Measurements from ENCODE around the gene PHTF2.

PHTF2 gene

DNA sequence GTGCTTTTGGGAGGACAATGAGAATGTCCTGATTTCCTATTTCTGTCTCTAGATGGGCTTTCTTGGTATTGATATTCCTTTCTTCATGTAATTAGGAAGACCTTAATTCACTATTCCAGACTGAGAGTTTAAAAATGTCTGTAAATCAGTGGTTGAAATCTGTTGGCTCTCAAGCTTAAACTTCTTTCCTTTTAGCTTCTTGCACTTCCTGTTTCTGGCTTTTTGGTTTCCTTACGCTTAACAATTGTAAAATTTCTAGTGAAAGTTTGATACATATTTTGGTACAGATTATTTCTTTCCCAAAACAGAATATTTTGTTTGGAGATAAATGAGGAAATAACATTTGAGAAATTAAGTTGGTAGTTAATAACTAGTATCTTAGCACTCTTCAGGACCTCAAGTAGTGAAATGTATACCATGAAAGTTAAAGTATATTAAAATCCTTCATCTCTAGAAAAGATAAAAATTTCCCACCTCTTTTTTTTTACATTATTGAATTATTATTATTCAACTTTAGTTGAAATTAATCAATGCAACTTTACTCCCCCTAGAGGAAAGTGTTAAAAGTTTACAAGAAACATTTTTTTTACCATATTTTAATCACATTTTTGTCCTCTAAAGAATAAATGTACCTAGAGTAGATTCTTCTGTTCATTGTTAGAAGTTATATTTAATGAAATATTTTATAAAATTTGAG lies 137.2 kb downstream of the PHTF2 start:
- no peaks in the 10 kb centered on the region for H3K79me2 ChIP-seq (ENCODE audit: control insufficient read depth, insufficient read depth, low read length, poor library complexity)
- H3K14ac ChIP-seq (ENCODE audit: low read length) = no peak overlapping the region
- no peak overlapping the region for H2AFZ ChIP-seq (ENCODE audit: insufficient read depth, low read length, poor library complexity)
- no peaks in the 10 kb centered on the region for H3K9me3 ChIP-seq (ENCODE audit: insufficient read depth, low read depth, low read length)
- no peak overlapping the region for H3K9ac ChIP-seq (ENCODE audit: low read length)
- H3K4me2 ChIP-seq (ENCODE audit: low read length) = no peak overlapping the region
- no peak overlapping the region for H3K4me3 ChIP-seq (ENCODE audit: low read depth, low read length)
- no peak overlapping the region for H3K4ac ChIP-seq (ENCODE audit: low read depth, low read length)
- H3K18ac ChIP-seq (ENCODE audit: low read length) = no peak overlapping the region
- no peak overlapping the region for H2BK12ac ChIP-seq (ENCODE audit: low read length)
- no peaks in the 10 kb centered on the region for H3K27me3 ChIP-seq (ENCODE audit: insufficient read depth, low read length)
- no peak overlapping the region for H4K91ac ChIP-seq (ENCODE audit: low read depth, low read length)
- H4K8ac ChIP-seq (ENCODE audit: low read depth, low read length) = no peak overlapping the region
- H3K79me1 ChIP-seq (ENCODE audit: low read length) = no peaks in the 10 kb centered on the region
- DNase-seq = peak in 1 of 2 donors; percentile 6
- H4K12ac ChIP-seq (ENCODE audit: low read depth, low read length) = no peak overlapping the region
- no peak overlapping the region for H2BK120ac ChIP-seq (ENCODE audit: insufficient read depth, low read length, poor library complexity)
- no peak overlapping the region for H2BK5ac ChIP-seq (ENCODE audit: low read depth, low read length, poor library complexity)
- no peaks in the 10 kb centered on the region for H3K4me1 ChIP-seq (ENCODE audit: control insufficient read depth in 1 of 2, insufficient read depth in 2 of 2, low read length in 2 of 2)
- H2AK5ac ChIP-seq (ENCODE audit: low read length) = no peak overlapping the region
- H3K23ac ChIP-seq (ENCODE audit: low read length) = no peak overlapping the region
- no peak overlapping the region for H3K27ac ChIP-seq (ENCODE audit: low read depth, low read length)
- WGBS (ENCODE audit: extremely low coverage, insufficient coverage, insufficient read length) = no CpG with 5 or more reads among the region's 1 CpG
- no peaks in the 10 kb centered on the region for H3K36me3 ChIP-seq (ENCODE audit: control insufficient read depth in 1 of 2, insufficient read depth in 2 of 2, low read length in 2 of 2)

DNA sequence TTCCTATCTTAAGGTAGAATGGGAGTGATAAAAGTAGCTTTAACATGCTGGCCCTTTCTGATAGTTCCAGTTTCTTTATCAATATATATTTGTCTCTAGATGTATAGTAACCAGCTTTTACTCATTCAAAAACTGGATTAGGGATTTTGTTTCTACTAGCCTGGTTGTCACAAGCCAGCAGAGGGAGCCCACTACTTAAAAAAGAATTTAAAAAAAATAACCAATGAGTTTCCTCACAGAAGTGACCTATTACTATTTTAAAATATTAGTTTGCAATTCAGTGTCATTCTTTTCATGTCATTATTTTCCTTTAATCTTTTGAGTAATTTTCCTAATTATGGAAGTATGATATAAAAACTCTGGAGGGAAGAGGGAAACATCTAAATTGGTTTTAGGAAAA lies 142.1 kb downstream of the PHTF2 start:
- Histone ChIP-seq H4K91ac (ENCODE audit: low read depth, low read length) (no peak overlapping the region), H3K23ac (ENCODE audit: low read length) (no peak overlapping the region), H3K4me1 (ENCODE audit: control insufficient read depth in 1 of 2, insufficient read depth in 2 of 2, low read length in 2 of 2) (no peaks in the 10 kb centered on the region), H3K79me1 (ENCODE audit: low read length) (no peaks in the 10 kb centered on the region), H3K9ac (ENCODE audit: low read length) (no peak overlapping the region), H3K4me2 (ENCODE audit: low read length) (no peak overlapping the region), H3K4me3 (ENCODE audit: low read depth, low read length) (no peak overlapping the region), H3K9me3 (ENCODE audit: insufficient read depth, low read depth, low read length) (no peaks in the 10 kb centered on the region), H3K36me3 (ENCODE audit: control insufficient read depth in 1 of 2, insufficient read depth in 2 of 2, low read length in 2 of 2) (peaks cover 0 to 3% of the 10 kb centered on the region in 2 experiments), H3K14ac (ENCODE audit: low read length) (no peak overlapping the region), H2AK5ac (ENCODE audit: low read length) (no peak overlapping the region), H2AFZ (ENCODE audit: insufficient read depth, low read length, poor library complexity) (no peak overlapping the region), H3K27me3 (ENCODE audit: insufficient read depth, low read length) (no peaks in the 10 kb centered on the region), H3K27ac (ENCODE audit: low read depth, low read length) (no peak overlapping the region), H3K4ac (ENCODE audit: low read depth, low read length) (no peak overlapping the region), H2BK120ac (ENCODE audit: insufficient read depth, low read length, poor library complexity) (no peak overlapping the region), H4K12ac (ENCODE audit: low read depth, low read length) (no peak overlapping the region), H2BK5ac (ENCODE audit: low read depth, low read length, poor library complexity) (no peak overlapping the region), H3K18ac (ENCODE audit: low read length) (no peak overlapping the region), H3K79me2 (ENCODE audit: control insufficient read depth, insufficient read depth, low read length, poor library complexity) (no peaks in the 10 kb centered on the region), H2BK12ac (ENCODE audit: low read length) (no peak overlapping the region), H4K8ac (ENCODE audit: low read depth, low read length) (no peak overlapping the region)
- DNase-seq = peak; percentile 26 to 66

DNA sequence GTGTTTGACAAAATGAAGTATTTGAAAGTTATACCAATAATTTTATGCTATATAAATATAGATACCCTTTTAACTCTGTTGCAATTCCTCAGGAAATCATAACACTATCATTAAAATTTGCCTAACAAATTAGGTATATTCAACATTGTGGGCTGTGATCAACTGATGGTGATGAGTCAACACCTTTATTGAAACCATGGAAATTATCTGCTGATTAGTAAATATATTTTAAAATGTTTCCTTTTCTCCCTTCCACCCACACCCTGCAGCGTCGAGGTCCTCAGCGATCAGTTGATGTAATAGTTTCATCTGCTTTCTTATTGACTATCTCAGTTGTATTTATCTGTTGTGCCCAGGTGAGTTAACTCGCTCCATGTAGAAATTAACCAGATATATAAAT lies 143.9 kb downstream of the PHTF2 start:
- no peak overlapping the region for H3K9ac ChIP-seq (ENCODE audit: low read length)
- WGBS (ENCODE audit: extremely low coverage, insufficient coverage, insufficient read length) = no CpG with 5 or more reads among the region's 4 CpGs
- H2BK120ac ChIP-seq (ENCODE audit: insufficient read depth, low read length, poor library complexity) = no peak overlapping the region
- H3K27ac ChIP-seq (ENCODE audit: low read depth, low read length) = no peak overlapping the region
- no peak overlapping the region for H4K91ac ChIP-seq (ENCODE audit: low read depth, low read length)
- H3K79me1 ChIP-seq (ENCODE audit: low read length) = no peaks in the 10 kb centered on the region
- no peaks in the 10 kb centered on the region for H3K9me3 ChIP-seq (ENCODE audit: insufficient read depth, low read depth, low read length)
- no peak overlapping the region for H3K4me2 ChIP-seq (ENCODE audit: low read length)
- no peaks in the 10 kb centered on the region for H3K4me1 ChIP-seq (ENCODE audit: control insufficient read depth in 1 of 2, insufficient read depth in 2 of 2, low read length in 2 of 2)
- no peaks in the 10 kb centered on the region for H3K79me2 ChIP-seq (ENCODE audit: control insufficient read depth, insufficient read depth, low read length, poor library complexity)
- H3K27me3 ChIP-seq (ENCODE audit: insufficient read depth, low read length) = no peaks in the 10 kb centered on the region
- DNase-seq = no peak
- H2BK5ac ChIP-seq (ENCODE audit: low read depth, low read length, poor library complexity) = no peak overlapping the region
- no peak overlapping the region for H3K4ac ChIP-seq (ENCODE audit: low read depth, low read length)
- no peak overlapping the region for H2BK12ac ChIP-seq (ENCODE audit: low read length)
- no peak overlapping the region for H3K23ac ChIP-seq (ENCODE audit: low read length)
- no peak overlapping the region for H4K8ac ChIP-seq (ENCODE audit: low read depth, low read length)
- no peak overlapping the region for H3K18ac ChIP-seq (ENCODE audit: low read length)
- H3K14ac ChIP-seq (ENCODE audit: low read length) = no peak overlapping the region
- H3K36me3 ChIP-seq (ENCODE audit: control insufficient read depth in 1 of 2, insufficient read depth in 2 of 2, low read length in 2 of 2) = peaks cover 0 to 3% of the 10 kb centered on the region in 2 experiments
- no peak overlapping the region for H3K4me3 ChIP-seq (ENCODE audit: low read depth, low read length)
- no peak overlapping the region for H4K12ac ChIP-seq (ENCODE audit: low read depth, low read length)
- H2AK5ac ChIP-seq (ENCODE audit: low read length) = no peak overlapping the region
- H2AFZ ChIP-seq (ENCODE audit: insufficient read depth, low read length, poor library complexity) = no peak overlapping the region

DNA sequence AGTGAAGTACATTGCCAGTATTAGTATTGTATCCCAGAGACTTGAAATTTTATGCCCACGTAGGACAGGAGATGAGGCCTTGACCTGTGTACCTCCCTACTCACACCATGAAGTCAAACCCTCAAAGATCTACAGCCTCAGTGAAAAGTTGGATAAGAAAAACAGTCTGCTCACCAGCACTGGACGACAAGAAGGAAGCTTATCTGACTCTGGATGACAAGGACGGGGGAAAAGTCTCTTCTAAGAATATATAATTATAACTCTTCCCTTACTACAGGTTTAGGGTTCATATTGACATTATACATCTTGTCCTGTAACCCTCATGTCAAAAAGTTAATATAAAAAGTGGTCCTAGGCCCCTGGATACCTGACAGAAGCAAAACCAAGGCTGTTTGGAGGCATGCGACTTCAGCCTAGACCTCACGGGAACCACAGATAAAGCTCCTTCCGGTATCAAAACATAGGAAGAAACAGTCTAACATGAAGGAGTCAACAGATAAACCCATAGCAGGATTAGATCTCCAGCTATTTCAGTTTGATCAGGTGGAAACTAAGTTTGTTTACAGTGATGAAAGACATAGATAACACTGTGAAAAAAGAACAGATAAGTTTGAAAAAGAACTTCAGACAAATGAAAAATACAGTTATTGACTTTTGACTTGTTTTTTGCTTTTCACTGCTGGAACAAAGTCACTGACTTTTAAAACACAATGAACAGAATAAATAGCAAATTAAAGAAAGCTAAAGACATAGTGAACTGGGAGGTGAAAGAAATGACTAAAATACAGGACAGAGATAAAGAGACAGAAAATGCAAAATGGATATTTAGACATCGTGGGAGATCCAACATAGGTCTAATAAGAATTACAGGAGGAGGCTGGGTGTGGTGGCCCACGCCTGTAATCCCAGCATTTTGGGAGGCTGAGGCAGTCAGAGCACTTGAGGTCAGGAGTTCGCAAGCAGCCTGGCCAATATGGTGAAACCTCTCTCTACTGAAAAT lies 145.9 kb downstream of the PHTF2 start:
- Histone ChIP-seq H2AFZ (ENCODE audit: insufficient read depth, low read length, poor library complexity) (no peak overlapping the region), H3K9ac (ENCODE audit: low read length) (no peak overlapping the region), H4K8ac (ENCODE audit: low read depth, low read length) (no peak overlapping the region), H3K23ac (ENCODE audit: low read length) (no peak overlapping the region), H3K14ac (ENCODE audit: low read length) (no peak overlapping the region), H3K27me3 (ENCODE audit: insufficient read depth, low read length) (no peaks in the 10 kb centered on the region), H3K79me2 (ENCODE audit: control insufficient read depth, insufficient read depth, low read length, poor library complexity) (no peaks in the 10 kb centered on the region), H2BK120ac (ENCODE audit: insufficient read depth, low read length, poor library complexity) (no peak overlapping the region), H3K4me3 (ENCODE audit: low read depth, low read length) (no peak overlapping the region), H2BK12ac (ENCODE audit: low read length) (no peak overlapping the region), H4K91ac (ENCODE audit: low read depth, low read length) (no peak overlapping the region), H3K4me2 (ENCODE audit: low read length) (no peak overlapping the region), H3K4me1 (ENCODE audit: control insufficient read depth in 1 of 2, insufficient read depth in 2 of 2, low read length in 2 of 2) (no peaks in the 10 kb centered on the region), H2AK5ac (ENCODE audit: low read length) (no peak overlapping the region), H3K9me3 (ENCODE audit: insufficient read depth, low read depth, low read length) (no peaks in the 10 kb centered on the region), H3K36me3 (ENCODE audit: control insufficient read depth in 1 of 2, insufficient read depth in 2 of 2, low read length in 2 of 2) (peaks cover 0 to 3% of the 10 kb centered on the region in 2 experiments), H3K18ac (ENCODE audit: low read length) (no peak overlapping the region), H3K79me1 (ENCODE audit: low read length) (no peaks in the 10 kb centered on the region), H2BK5ac (ENCODE audit: low read depth, low read length, poor library complexity) (no peak overlapping the region), H3K4ac (ENCODE audit: low read depth, low read length) (no peak overlapping the region), H3K27ac (ENCODE audit: low read depth, low read length) (no peak overlapping the region), H4K12ac (ENCODE audit: low read depth, low read length) (peak overlapping the region; percentile 30)
- DNase-seq = no peak
- no CpG with 5 or more reads among the region's 9 CpGs for WGBS (ENCODE audit: extremely low coverage, insufficient coverage, insufficient read length)

Measured in trophoblast cell (in vitro differentiated cells and primary cell).